NT2/D1 (cell line): Measurements from ENCODE around the gene MBD3L2.

Experiments
- SUZ12 ChIP-seq: IDR thresholded peaks from 2 replicates; pipeline ENCODE4 v1.6.1; 2011; ENCODE audit not compliant: insufficient read length, insufficient read depth; ENCODE audit errors: extremely low read depth
- YY1 ChIP-seq: IDR thresholded peaks from 2 replicates; pipeline ENCODE4 v1.6.1; 2011; ENCODE audit not compliant: insufficient read length, insufficient read depth
- ZNF274 ChIP-seq: IDR thresholded peaks from 2 replicates; pipeline ENCODE4 v1.6.1; 2011; ENCODE audit warnings: mild to moderate bottlenecking, low read depth, low read length

GRCh38 chr19:7072541-7072940 lies 23.4 kb downstream of the MBD3L2 start:
- TF ChIP-seq SUZ12: no peak
- TF ChIP-seq YY1: no peak
- no peak for TF ChIP-seq ZNF274
